OCI-LY7 (cell line): ENCODE results near the gene PDC. TPM values are rescaled to one million over a fixed set of nuclear protein-coding genes. Genes with fewer than 3 reads are reported as not detected.
"Not testable (repeated sequence)": the region's sequence is repeated elsewhere in the genome, so short reads cannot be mapped to it uniquely, and the experiment has no call there.

Source experiments
- BruUV-seq: library from RNA; stranded (reverse); fragments of 400-500 nt; replicated peaks from 2 replicates; lab custom pipeline; 2021; lab: Mats Ljungman, UMichigan
- CTCF ChIA-PET: fragments of 300-600 bp; sonication (Branson Sonifier 250); formaldehyde crosslinking; loops from one replicate; lab custom pipeline; 2022; ENCODE audit warnings: antibody characterized with exemption; ENCODE audit not compliant: unreplicated experiment; lab: Charles Lee
- POLR2A ChIA-PET: fragments of 300-600 bp; sonication (Branson Sonifier 250); formaldehyde crosslinking; loops from one replicate; lab custom pipeline; 2022; ENCODE audit warnings: antibody characterized with exemption; lab: Charles Lee
- DNase-seq: peaks from one replicate; pipeline ENCODE4 v3.0.0-alpha.2; 2015; ENCODE audit warnings: low spot score
- H2AFZ ChIP-seq: fragments of 200-600 bp; sonication (generic), shearing (Covaris generic); 2 replicates; pipeline ENCODE4 v1.6.1; 2014; ENCODE audit warnings: mild to moderate bottlenecking, antibody characterized with exemption, low read length, moderate library complexity
- H3K27ac ChIP-seq: fragments of 200-600 bp; sonication (generic); 2 replicates; pipeline ENCODE4 v1.5.1; 2014; ENCODE audit warnings: mixed run types, low read depth, mild to moderate bottlenecking, moderate library complexity, low read length, inconsistent platforms; ENCODE audit not compliant: poor library complexity, severe bottlenecking
- H3K36me3 ChIP-seq: fragments of 200-600 bp; sonication (generic); 2 replicates; pipeline ENCODE4 v1.6.1; 2014; ENCODE audit warnings: mild to moderate bottlenecking, antibody characterized with exemption, low read length, moderate library complexity, mixed read lengths; ENCODE audit not compliant: insufficient read depth
- H3K4me1 ChIP-seq: fragments of 200-600 bp; sonication (generic); 2 replicates; pipeline ENCODE4 v1.5.1; 2014; ENCODE audit warnings: mild to moderate bottlenecking, low read length; ENCODE audit not compliant: insufficient read depth, poor library complexity, severe bottlenecking
- H3K4me2 ChIP-seq: fragments of 200-600 bp; sonication (generic); 2 replicates; pipeline ENCODE4 v1.6.1; 2014; ENCODE audit warnings: mild to moderate bottlenecking, low read length
- H3K4me3 ChIP-seq: fragments of 200-600 bp; sonication (generic); 2 replicates; pipeline ENCODE4 v1.5.1; 2014; ENCODE audit warnings: mild to moderate bottlenecking, low read depth, low read length; ENCODE audit not compliant: poor library complexity, severe bottlenecking
- H3K79me2 ChIP-seq: fragments of 200-600 bp; sonication (generic); 2 replicates; pipeline ENCODE4 v1.6.1; 2016; ENCODE audit warnings: low read depth, mild to moderate bottlenecking, low read length, moderate library complexity, mixed read lengths; ENCODE audit not compliant: insufficient read depth
- H3K9me2 ChIP-seq: fragments of 200-600 bp; sonication (generic); 2 replicates; pipeline ENCODE4 v1.6.1; 2016; ENCODE audit warnings: mild to moderate bottlenecking, low read length, mixed read lengths; ENCODE audit not compliant: insufficient read depth
- H3K9me3 ChIP-seq: fragments of 200-600 bp; sonication (generic); 2 replicates; pipeline ENCODE4 v1.6.1; 2014; ENCODE audit warnings: mild to moderate bottlenecking, mixed run types, low read length, mixed read lengths
- H4K20me1 ChIP-seq: fragments of 200-600 bp; sonication (generic); 2 replicates; pipeline ENCODE4 v1.6.1; 2014; ENCODE audit warnings: mild to moderate bottlenecking, antibody characterized with exemption, low read length, moderate library complexity, mixed read lengths; ENCODE audit not compliant: insufficient read depth
- CTCF ChIP-seq: fragments of 200-600 bp; sonication (generic); conservative IDR thresholded peaks from 2 replicates; pipeline ENCODE4 v1.5.1; 2014; ENCODE audit warnings: mild to moderate bottlenecking, antibody characterized with exemption, low read length, moderate library complexity, mixed read lengths
- EZH2phosphoT487 ChIP-seq: fragments of 200-600 bp; sonication (generic); IDR thresholded peaks from 2 replicates; pipeline ENCODE4 v1.6.1; 2018; ENCODE audit warnings: low read depth, borderline replicate concordance, mild to moderate bottlenecking, mixed run types, antibody characterized with exemption, low read length, moderate library complexity, mixed read lengths
- intact Hi-C: fragments of 100-400 bp; cut with micrococcal nuclease; formaldehyde crosslinking; loops from one replicate; pipeline ENCODE4 v1.10.0; 2022; ENCODE audit not compliant: unreplicated experiment
- total RNA-seq, 2 experiments: library from RNA; depleted of rRNA in 1 of 2; stranded (reverse); fragments of >200 nt in 1 of 2; shearing (Covaris generic) in 1 of 2; gene quantifications; 2 replicates each; pipeline ENCODE4 v1.2.3, GENCODE V29; 2014 to 2022

Gene PDC
- total RNA-seq, 2 experiments from 2014 or later = not detected

- no TSS peak for BruUV-seq
Observed at GRCh38 chr1:186465946-186466345, 5.0 kb upstream of the PDC start.

GRCh38 chr1:186465491-186465890, 4.6 kb upstream of the PDC start:
- H3K4me2 ChIP-seq, DNase-seq, H4K20me1 ChIP-seq, H3K79me2 ChIP-seq, H2AFZ ChIP-seq, H3K36me3 ChIP-seq, BruUV-seq, intact Hi-C loops, H3K9me3 ChIP-seq, H3K4me1 ChIP-seq, H3K4me3 ChIP-seq, H3K27ac ChIP-seq, H3K9me2 ChIP-seq, CTCF ChIA-PET: not testable (repeated sequence)
- POLR2A ChIA-PET = interaction anchor here (0.7 kb wide), 1 partner anchor 652 kb away, joined by 3 read pairs; no protein-coding TSS in a partner anchor

More at GRCh38 chr1:186465946-186466345, 5.0 kb upstream of the PDC start:
- no peak overlapping the region for H3K27ac ChIP-seq
- CTCF ChIA-PET = no interaction called here
- POLR2A ChIA-PET = no interaction called here
- no peaks in the 10 kb centered on the region for H3K79me2 ChIP-seq
- no peak overlapping the region for H3K4me2 ChIP-seq
- no peaks in the 10 kb centered on the region for H4K20me1 ChIP-seq
- no peak for DNase-seq
- intact Hi-C loops = no loop called here
- H3K9me2 ChIP-seq = no peaks in the 10 kb centered on the region
- TF ChIP-seq EZH2phosphoT487 = no peak
- no peak for TF ChIP-seq CTCF
- H3K9me3 ChIP-seq = no peaks in the 10 kb centered on the region
- H2AFZ ChIP-seq = no peak overlapping the region
- no peaks in the 10 kb centered on the region for H3K4me1 ChIP-seq
- H3K4me3 ChIP-seq = no peak overlapping the region
- H3K36me3 ChIP-seq = no peaks in the 10 kb centered on the region

GRCh38 chr1:186463926-186464325, 3.0 kb upstream of the PDC start:
- ChIA-PET CTCF (no interaction called here), POLR2A (no interaction called here)
- no peak overlapping the region for H3K4me2 ChIP-seq
- no TSS peak for BruUV-seq
- no peak for DNase-seq
- intact Hi-C loops = no loop called here
- H3K9me2 ChIP-seq = no peaks in the 10 kb centered on the region
- no peak overlapping the region for H2AFZ ChIP-seq
- H3K27ac ChIP-seq = no peak overlapping the region
- H3K9me3 ChIP-seq = no peaks in the 10 kb centered on the region
- H3K36me3 ChIP-seq = no peaks in the 10 kb centered on the region
- no peak overlapping the region for H3K4me3 ChIP-seq
- TF ChIP-seq EZH2phosphoT487 = no peak
- TF ChIP-seq CTCF = no peak
- no peaks in the 10 kb centered on the region for H3K4me1 ChIP-seq
- no peaks in the 10 kb centered on the region for H4K20me1 ChIP-seq
- no peaks in the 10 kb centered on the region for H3K79me2 ChIP-seq
